ENCODE results near the gene HECTD4. TPM values are rescaled to one million over a fixed set of nuclear protein-coding genes. Genes with fewer than 3 reads are reported as not detected.

The HECTD4 gene
- polyA plus RNA-seq, 1 donor from 2014 or later, result 15.8 TPM

- Histone ChIP-seq H2AFZ (ENCODE audit: low read depth, low read length) (no peak overlapping the region), H3K9ac (ENCODE audit: low read length) (no peak overlapping the region), H3K9me2 (ENCODE audit: insufficient read depth, low read length) (no peaks in the 10 kb centered on the region), H3K9me3 (ENCODE audit: low read length) (no peaks in the 10 kb centered on the region), H3K4me2 (ENCODE audit: low read length) (no peak overlapping the region), H3F3A (ENCODE audit: insufficient read depth, low read length, poor library complexity, severe bottlenecking) (no peaks in the 10 kb centered on the region), H3K4me3 (ENCODE audit: low read length) (no peak overlapping the region), H3K27ac (ENCODE audit: low read length) (no peak overlapping the region), H3K36me3 (ENCODE audit: insufficient read depth, low read length) (peaks cover 7% of the 10 kb centered on the region), H3K79me2 (replicated peaks; ENCODE audit: insufficient read depth, low read length) (no peaks in the 10 kb centered on the region), H3K27me3 (ENCODE audit: insufficient read depth, low read depth, low read length) (no peaks in the 10 kb centered on the region), H4K20me1 (ENCODE audit: insufficient read depth) (no peaks in the 10 kb centered on the region)
- TF ChIP-seq SMC3 (conservative IDR thresholded peaks at IDR 0.05; ENCODE audit: poor library complexity), result no peak
- no peak for TF ChIP-seq EZH2 (IDR thresholded peaks at IDR 0.05; ENCODE audit: borderline replicate concordance, insufficient read depth, low read length, poor library complexity, severe bottlenecking)
- no peak for TF ChIP-seq MXI1 (conservative IDR thresholded peaks at IDR 0.05; ENCODE audit: poor library complexity, severe bottlenecking)
- TF ChIP-seq EP300 (conservative IDR thresholded peaks at IDR 0.05; ENCODE audit: poor library complexity, severe bottlenecking), result no peak
- no peak for TF ChIP-seq RAD21 (conservative IDR thresholded peaks at IDR 0.05)
- TF ChIP-seq, protein P1, sequence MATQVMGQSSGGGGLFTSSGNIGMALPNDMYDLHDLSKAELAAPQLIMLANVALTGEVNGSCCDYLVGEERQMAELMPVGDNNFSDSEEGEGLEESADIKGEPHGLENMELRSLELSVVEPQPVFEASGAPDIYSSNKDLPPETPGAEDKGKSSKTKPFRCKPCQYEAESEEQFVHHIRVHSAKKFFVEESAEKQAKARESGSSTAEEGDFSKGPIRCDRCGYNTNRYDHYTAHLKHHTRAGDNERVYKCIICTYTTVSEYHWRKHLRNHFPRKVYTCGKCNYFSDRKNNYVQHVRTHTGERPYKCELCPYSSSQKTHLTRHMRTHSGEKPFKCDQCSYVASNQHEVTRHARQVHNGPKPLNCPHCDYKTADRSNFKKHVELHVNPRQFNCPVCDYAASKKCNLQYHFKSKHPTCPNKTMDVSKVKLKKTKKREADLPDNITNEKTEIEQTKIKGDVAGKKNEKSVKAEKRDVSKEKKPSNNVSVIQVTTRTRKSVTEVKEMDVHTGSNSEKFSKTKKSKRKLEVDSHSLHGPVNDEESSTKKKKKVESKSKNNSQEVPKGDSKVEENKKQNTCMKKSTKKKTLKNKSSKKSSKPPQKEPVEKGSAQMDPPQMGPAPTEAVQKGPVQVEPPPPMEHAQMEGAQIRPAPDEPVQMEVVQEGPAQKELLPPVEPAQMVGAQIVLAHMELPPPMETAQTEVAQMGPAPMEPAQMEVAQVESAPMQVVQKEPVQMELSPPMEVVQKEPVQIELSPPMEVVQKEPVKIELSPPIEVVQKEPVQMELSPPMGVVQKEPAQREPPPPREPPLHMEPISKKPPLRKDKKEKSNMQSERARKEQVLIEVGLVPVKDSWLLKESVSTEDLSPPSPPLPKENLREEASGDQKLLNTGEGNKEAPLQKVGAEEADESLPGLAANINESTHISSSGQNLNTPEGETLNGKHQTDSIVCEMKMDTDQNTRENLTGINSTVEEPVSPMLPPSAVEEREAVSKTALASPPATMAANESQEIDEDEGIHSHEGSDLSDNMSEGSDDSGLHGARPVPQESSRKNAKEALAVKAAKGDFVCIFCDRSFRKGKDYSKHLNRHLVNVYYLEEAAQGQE (IDR thresholded peaks at IDR 0.05; ENCODE audit: borderline replicate concordance), result no peak
- no peak for TF ChIP-seq POLR2AphosphoS5 (IDR thresholded peaks at IDR 0.05)
- TF ChIP-seq, protein P2, sequence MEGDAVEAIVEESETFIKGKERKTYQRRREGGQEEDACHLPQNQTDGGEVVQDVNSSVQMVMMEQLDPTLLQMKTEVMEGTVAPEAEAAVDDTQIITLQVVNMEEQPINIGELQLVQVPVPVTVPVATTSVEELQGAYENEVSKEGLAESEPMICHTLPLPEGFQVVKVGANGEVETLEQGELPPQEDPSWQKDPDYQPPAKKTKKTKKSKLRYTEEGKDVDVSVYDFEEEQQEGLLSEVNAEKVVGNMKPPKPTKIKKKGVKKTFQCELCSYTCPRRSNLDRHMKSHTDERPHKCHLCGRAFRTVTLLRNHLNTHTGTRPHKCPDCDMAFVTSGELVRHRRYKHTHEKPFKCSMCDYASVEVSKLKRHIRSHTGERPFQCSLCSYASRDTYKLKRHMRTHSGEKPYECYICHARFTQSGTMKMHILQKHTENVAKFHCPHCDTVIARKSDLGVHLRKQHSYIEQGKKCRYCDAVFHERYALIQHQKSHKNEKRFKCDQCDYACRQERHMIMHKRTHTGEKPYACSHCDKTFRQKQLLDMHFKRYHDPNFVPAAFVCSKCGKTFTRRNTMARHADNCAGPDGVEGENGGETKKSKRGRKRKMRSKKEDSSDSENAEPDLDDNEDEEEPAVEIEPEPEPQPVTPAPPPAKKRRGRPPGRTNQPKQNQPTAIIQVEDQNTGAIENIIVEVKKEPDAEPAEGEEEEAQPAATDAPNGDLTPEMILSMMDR (IDR thresholded peaks at IDR 0.05; ENCODE audit: poor library complexity, severe bottlenecking), result no peak
- TF ChIP-seq TAF1 (IDR thresholded peaks at IDR 0.05; ENCODE audit: low read depth), result no peak
Measured at GRCh38 chr12:112308161-112308560, 74.1 kb downstream of the HECTD4 start.

GRCh38 chr12:112307317-112308011 is 74.8 kb downstream of the HECTD4 start:
- no peaks in the 10 kb centered on the region for H3K79me2 ChIP-seq (replicated peaks; ENCODE audit: insufficient read depth, low read length)
- no peaks in the 10 kb centered on the region for H4K20me1 ChIP-seq (ENCODE audit: insufficient read depth)
- TF ChIP-seq RAD21 (conservative IDR thresholded peaks at IDR 0.05) (no peak), EP300 (conservative IDR thresholded peaks at IDR 0.05; ENCODE audit: poor library complexity, severe bottlenecking) (no peak), SMC3 (conservative IDR thresholded peaks at IDR 0.05; ENCODE audit: poor library complexity) (no peak), POLR2AphosphoS5 (IDR thresholded peaks at IDR 0.05) (no peak), TAF1 (IDR thresholded peaks at IDR 0.05; ENCODE audit: low read depth) (no peak), MXI1 (conservative IDR thresholded peaks at IDR 0.05; ENCODE audit: poor library complexity, severe bottlenecking) (no peak)
- TF ChIP-seq, protein P2 (IDR thresholded peaks at IDR 0.05; ENCODE audit: poor library complexity, severe bottlenecking), result no peak
- TF ChIP-seq, protein P1 (IDR thresholded peaks at IDR 0.05; ENCODE audit: borderline replicate concordance), result no peak
- H3K4me3 ChIP-seq (ENCODE audit: low read length), result no peak overlapping the region
- peaks cover 7% of the 10 kb centered on the region for H3K36me3 ChIP-seq (ENCODE audit: insufficient read depth, low read length)
- no peak overlapping the region for H3K27ac ChIP-seq (ENCODE audit: low read length)
- no peaks in the 10 kb centered on the region for H3K27me3 ChIP-seq (ENCODE audit: insufficient read depth, low read depth, low read length)
- H3K9me3 ChIP-seq (ENCODE audit: low read length), result no peaks in the 10 kb centered on the region
- no peak overlapping the region for H2AFZ ChIP-seq (ENCODE audit: low read depth, low read length)
- no peaks in the 10 kb centered on the region for H3F3A ChIP-seq (ENCODE audit: insufficient read depth, low read length, poor library complexity, severe bottlenecking)
- H3K9ac ChIP-seq (ENCODE audit: low read length), result no peak overlapping the region
- no peak overlapping the region for H3K4me2 ChIP-seq (ENCODE audit: low read length)
- H3K9me2 ChIP-seq (ENCODE audit: insufficient read depth, low read length), result no peaks in the 10 kb centered on the region

Measured in neural cell (in vitro differentiated cells).